Activated CD4-positive, alpha-beta T cell treated with anti-CD3 and anti-CD28 coated beads for 36 hours (primary cell): ENCODE data around the gene PPP1R17. TPM values are rescaled to one million over a fixed set of nuclear protein-coding genes. Genes with fewer than 3 reads are reported as not detected.

Experiments used
- ATAC-seq: fragments of 200-7000 bp; cut with Tn5 transposase; one replicate; pipeline ENCODE4 v1.10.0; 2021; ENCODE audit warnings: mild to moderate bottlenecking, moderate library complexity
- CTCF ChIA-PET: fragments of 350-600 bp; sonication (Branson Sonifier 250); formaldehyde crosslinking; loops from one replicate; lab custom pipeline; 2021; ENCODE audit warnings: antibody characterized with exemption; lab: Charles Lee
- POLR2A ChIA-PET: fragments of 350-600 bp; sonication (Branson Sonifier 250); formaldehyde crosslinking; loops from one replicate; lab custom pipeline; 2021; ENCODE audit warnings: antibody characterized with exemption, inconsistent platforms; lab: Charles Lee
- DNase-seq: peaks from one replicate; pipeline ENCODE4 v3.0.0-alpha.2; 2020
- H3K27ac Mint-ChIP-seq: one replicate; pipeline ENCODE4 v1.8.0; 2021; ENCODE audit warnings: mixed read lengths
- H3K27me3 Mint-ChIP-seq: one replicate; pipeline ENCODE4 v1.8.0; 2021; ENCODE audit warnings: mixed read lengths
- H3K36me3 Mint-ChIP-seq: one replicate; pipeline ENCODE4 v1.8.0; 2021; ENCODE audit warnings: low read depth, mixed read lengths
- H3K4me1 Mint-ChIP-seq: one replicate; pipeline ENCODE4 v1.8.0; 2021; ENCODE audit warnings: mixed read lengths
- H3K4me3 Mint-ChIP-seq: one replicate; pipeline ENCODE4 v1.8.0; 2021; ENCODE audit warnings: mild to moderate bottlenecking, moderate library complexity, mixed read lengths
- H3K9me3 Mint-ChIP-seq: one replicate; pipeline ENCODE4 v1.8.0; 2021; ENCODE audit warnings: low read depth, mixed read lengths
- intact Hi-C, 2 experiments: fragments of 100-400 bp; cut with DNase I in 1 of 2; cut with micrococcal nuclease in 1 of 2; formaldehyde crosslinking; loops; one replicate each; pipeline versions ENCODE4 v1.14.2 to v1.15.1; 2022 to 2024; cut with DNase I, micrococcal nuclease
- total RNA-seq, 2 experiments: library from RNA; stranded (reverse); gene quantifications; one replicate each; pipeline ENCODE4 v1.2.3, GENCODE V29; 2021

The PPP1R17 gene
- total RNA-seq, 2 experiments from 2014 or later = not detected

GRCh38 chr7:31747553-31747952 lies 60.5 kb downstream of the PPP1R17 start:
- no peaks in the 10 kb centered on the region for H3K36me3 Mint-ChIP-seq
- CTCF ChIA-PET = no interaction called here
- intact Hi-C loops = no loop called here

GRCh38 chr7:31748084-31748483 lies 61.1 kb downstream of the PPP1R17 start:
- POLR2A ChIA-PET = no interaction called here
- H3K27ac Mint-ChIP-seq = no peak overlapping the region
- H3K4me1 Mint-ChIP-seq = no peaks in the 10 kb centered on the region
- H3K4me3 Mint-ChIP-seq = no peak overlapping the region
- no peaks in the 10 kb centered on the region for H3K36me3 Mint-ChIP-seq
- DNase-seq (no peak), ATAC-seq (no peak)
- CTCF ChIA-PET = no interaction called here
- H3K9me3 Mint-ChIP-seq = no peaks in the 10 kb centered on the region
- H3K27me3 Mint-ChIP-seq = peaks cover 5% of the 10 kb centered on the region
- intact Hi-C loops = no loop called here

More at GRCh38 chr7:31747553-31747952, 60.5 kb downstream of the PPP1R17 start:
- no peaks in the 10 kb centered on the region for H3K4me1 Mint-ChIP-seq
- DNase-seq (no peak), ATAC-seq (no peak)
- POLR2A ChIA-PET = no interaction called here
- no peak overlapping the region for H3K27ac Mint-ChIP-seq
- H3K9me3 Mint-ChIP-seq = no peaks in the 10 kb centered on the region
- H3K27me3 Mint-ChIP-seq = peaks cover 9% of the 10 kb centered on the region
- no peak overlapping the region for H3K4me3 Mint-ChIP-seq

GRCh38 chr7:31751726-31752125 lies 64.7 kb downstream of the PPP1R17 start:
- ChIA-PET POLR2A (no interaction called here), CTCF (no interaction called here)
- no peaks in the 10 kb centered on the region for H3K9me3 Mint-ChIP-seq
- DNase-seq (no peak), ATAC-seq (no peak)
- no peak overlapping the region for H3K27ac Mint-ChIP-seq
- no peaks in the 10 kb centered on the region for H3K4me1 Mint-ChIP-seq
- H3K36me3 Mint-ChIP-seq = no peaks in the 10 kb centered on the region
- H3K27me3 Mint-ChIP-seq = peaks cover 2% of the 10 kb centered on the region
- H3K4me3 Mint-ChIP-seq = no peak overlapping the region
- intact Hi-C loops = no loop called here

Other genes starting within 250 kb of the PPP1R17 start
- gene ITPRID1, start 173.1 kb upstream of the PPP1R17 start, total RNA-seq = not detected